Peyer's patch (tissue), 4 donors: ENCODE measurements around the gene ZNF492. TPM values are rescaled to one million over a fixed set of nuclear protein-coding genes. Genes with fewer than 3 reads are reported as not detected.

Source experiments
- DNase-seq, 3 donors: peaks; one replicate each; pipeline ENCODE4 v3.0.0-alpha.2; 2017 to 2019
- H3K27ac ChIP-seq, 4 donors: fragments of 200-600 bp; sonication (generic); one replicate each; pipeline ENCODE4 v1.5.1; 2016 to 2019
- H3K27me3 ChIP-seq, 2 donors: fragments of 200-600 bp; sonication (generic); one replicate each; pipeline ENCODE4 v1.5.1; 2019
- H3K36me3 ChIP-seq, 3 donors: fragments of 200-600 bp; sonication (generic); one replicate each; pipeline ENCODE4 v1.5.1; 2016 to 2019
- H3K4me1 ChIP-seq, 4 donors: fragments of 200-600 bp; sonication (generic); one replicate each; pipeline ENCODE4 v1.5.1; 2016 to 2019
- H3K4me3 ChIP-seq, 4 donors: fragments of 200-600 bp; sonication (generic); 1 replicate in 3 of 4; 2 replicates in 1 of 4; pipeline ENCODE4 v1.5.1; 2016 to 2019; ENCODE audit warnings: mild to moderate bottlenecking in 1 of 4
- H3K9me3 ChIP-seq, 4 donors: fragments of 200-600 bp; sonication (generic); one replicate each; pipeline ENCODE4 v1.5.1; 2016 to 2019; ENCODE audit warnings: mild to moderate bottlenecking in 1 of 4
- CTCF ChIP-seq, 6 experiments: fragments of 450-650 bp in 4 of 6; fragments of 200-600 bp in 2 of 6; sonication (generic) in 1 of 6; IDR thresholded peaks; one replicate each; pipeline ENCODE4 v1.5.1; 2017 to 2019; ENCODE audit warnings: antibody characterized with exemption in 6 of 6, mild to moderate bottlenecking in 3 of 6, moderate library complexity in 1 of 6
- POLR2A ChIP-seq, 2 donors: fragments of 450-650 bp; IDR thresholded peaks; one replicate each; pipeline ENCODE4 v1.5.1; 2017; ENCODE audit warnings: antibody characterized with exemption in 2 of 2, mild to moderate bottlenecking in 2 of 2, moderate library complexity in 2 of 2
- total RNA-seq, 4 donors: library from RNA; depleted of rRNA; stranded (reverse); fragments of >200 nt; gene quantifications; one replicate each; pipeline ENCODE4 v1.1.0, GENCODE V29; 2016

ZNF492 gene
- total RNA-seq, 4 donors from 2014 or later: 0.27 to 0.38 TPM; not detected in 2

- H3K27ac ChIP-seq: no peak overlapping the region
- no peaks in the 10 kb centered on the region for H3K4me1 ChIP-seq
- no peak overlapping the region for H3K4me3 ChIP-seq
- no peaks in the 10 kb centered on the region for H3K36me3 ChIP-seq
- H3K9me3 ChIP-seq: no peaks in the 10 kb centered on the region
- TF ChIP-seq CTCF (IDR thresholded peaks at IDR 0.05) (no peak), POLR2A (IDR thresholded peaks at IDR 0.05) (no peak)
- DNase-seq: no peak
- no peaks in the 10 kb centered on the region for H3K27me3 ChIP-seq
Observed at GRCh38 chr19:22607653-22608430, 26.3 kb upstream of the ZNF492 start.

- Histone ChIP-seq H3K9me3 (no peaks in the 10 kb centered on the region), H3K4me3 (no peak overlapping the region), H3K27ac (no peak overlapping the region), H3K27me3 (no peaks in the 10 kb centered on the region), H3K36me3 (no peaks in the 10 kb centered on the region), H3K4me1 (no peaks in the 10 kb centered on the region)
- DNase-seq: no peak
- TF ChIP-seq CTCF (IDR thresholded peaks at IDR 0.05) (no peak), POLR2A (IDR thresholded peaks at IDR 0.05) (no peak)
Observed at GRCh38 chr19:22608441-22608840, 25.7 kb upstream of the ZNF492 start.

- DNase-seq: no peak
- H3K4me3 ChIP-seq: no peak overlapping the region
- no peaks in the 10 kb centered on the region for H3K9me3 ChIP-seq
- H3K4me1 ChIP-seq: no peaks in the 10 kb centered on the region
- no peak overlapping the region for H3K27ac ChIP-seq
- no peak for TF ChIP-seq POLR2A (IDR thresholded peaks at IDR 0.05)
- TF ChIP-seq CTCF (IDR thresholded peaks at IDR 0.05): no peak
- H3K36me3 ChIP-seq: no peaks in the 10 kb centered on the region
- no peaks in the 10 kb centered on the region for H3K27me3 ChIP-seq
Observed at GRCh38 chr19:22609630-22610029, 24.5 kb upstream of the ZNF492 start.

GRCh38 chr19:22610121-22610520, 24.0 kb upstream of the ZNF492 start:
- no peak for DNase-seq
- Histone ChIP-seq H3K27ac (no peak overlapping the region), H3K36me3 (no peaks in the 10 kb centered on the region), H3K4me3 (no peak overlapping the region), H3K4me1 (no peaks in the 10 kb centered on the region), H3K9me3 (no peaks in the 10 kb centered on the region), H3K27me3 (no peaks in the 10 kb centered on the region)
- no peak for TF ChIP-seq CTCF (IDR thresholded peaks at IDR 0.05)
- TF ChIP-seq POLR2A (IDR thresholded peaks at IDR 0.05): no peak

- no peak overlapping the region for H3K27ac ChIP-seq
- TF ChIP-seq POLR2A (IDR thresholded peaks at IDR 0.05) (no peak), CTCF (IDR thresholded peaks at IDR 0.05) (no peak)
- no peaks in the 10 kb centered on the region for H3K4me1 ChIP-seq
- no peak overlapping the region for H3K4me3 ChIP-seq
- H3K9me3 ChIP-seq: no peaks in the 10 kb centered on the region
- no peak for DNase-seq
- H3K27me3 ChIP-seq: no peaks in the 10 kb centered on the region
- no peaks in the 10 kb centered on the region for H3K36me3 ChIP-seq
Observed at GRCh38 chr19:22612316-22612715, 21.8 kb upstream of the ZNF492 start.
